HG03565 (cell line): ENCODE results near the gene KLK1.

ENCODE experiments used
- ATAC-seq: cut with Tn5 transposase; IDR thresholded peaks from one replicate; pipeline ENCODE4 v1.9.1; 2021; ENCODE audit warnings: mild to moderate bottlenecking, moderate library complexity; ENCODE audit not compliant: unreplicated experiment

KLK1 gene

GRCh38 chr19:50823389-50824042, at the start of gene KLK1:
KLK1 (minus strand) TSS chr19:50823787; CDS start chr19:50823748, 39 bp downstream.
- ATAC-seq = no peak

GRCh38 chr19:50873056-50873455, 49.5 kb upstream of the KLK1 start, which contains the start of gene KLK2:
KLK2 (plus strand) TSS chr19:50873439; CDS start chr19:50873474, 35 bp downstream.
- no peak for ATAC-seq

- no peak for ATAC-seq
These were observed 47.0 kb upstream of the KLK1 start for GRCh38 chr19:50870417-50871089.

- no peak for ATAC-seq
These were observed 45.9 kb upstream of the KLK1 start for GRCh38 chr19:50869479-50869878.

GRCh38 chr19:50861496-50862286, 38.1 kb upstream of the KLK1 start:
- no peak for ATAC-seq

GRCh38 chr19:50861010-50861409, 37.4 kb upstream of the KLK1 start:
- no peak for ATAC-seq

- ATAC-seq = no peak
These were observed 36.3 kb upstream of the KLK1 start for GRCh38 chr19:50859849-50860248.

- no peak for ATAC-seq
These were observed 35.3 kb upstream of the KLK1 start for GRCh38 chr19:50858886-50859285.

- ATAC-seq = no peak
These were observed 33.8 kb upstream of the KLK1 start for GRCh38 chr19:50857366-50857765.

- ATAC-seq = no peak
These were observed 31.2 kb upstream of the KLK1 start, which contains the start of gene KLK3 for GRCh38 chr19:50854636-50855410. KLK3 (plus strand) TSS chr19:50854915; CDS start chr19:50854956, 41 bp downstream.

GRCh38 chr19:50851620-50852019, 28.0 kb upstream of the KLK1 start:
- ATAC-seq = no peak

- ATAC-seq = no peak
These were observed 27.2 kb upstream of the KLK1 start for GRCh38 chr19:50850738-50851137.

- ATAC-seq = no peak
These were observed 20.8 kb upstream of the KLK1 start for GRCh38 chr19:50844296-50844935.

GRCh38 chr19:50843701-50844221, 20.2 kb upstream of the KLK1 start:
- ATAC-seq = no peak

- ATAC-seq = no peak
These were observed 19.6 kb upstream of the KLK1 start for GRCh38 chr19:50843205-50843604.

- no peak for ATAC-seq
These were observed 18.5 kb upstream of the KLK1 start for GRCh38 chr19:50842130-50842529.

GRCh38 chr19:50839712-50840655, 16.4 kb upstream of the KLK1 start:
- no peak for ATAC-seq

GRCh38 chr19:50838239-50838638, 14.7 kb upstream of the KLK1 start:
- no peak for ATAC-seq

GRCh38 chr19:50837300-50837699, 13.7 kb upstream of the KLK1 start:
- ATAC-seq = no peak
